Measurements from ENCODE around the gene TGFB1. TPM values are rescaled to one million over a fixed set of nuclear protein-coding genes. Genes with fewer than 3 reads are reported as not detected.

TGFB1 gene
- total RNA-seq, 1 experiment from 2014 or later: 10.4 TPM

DNA sequence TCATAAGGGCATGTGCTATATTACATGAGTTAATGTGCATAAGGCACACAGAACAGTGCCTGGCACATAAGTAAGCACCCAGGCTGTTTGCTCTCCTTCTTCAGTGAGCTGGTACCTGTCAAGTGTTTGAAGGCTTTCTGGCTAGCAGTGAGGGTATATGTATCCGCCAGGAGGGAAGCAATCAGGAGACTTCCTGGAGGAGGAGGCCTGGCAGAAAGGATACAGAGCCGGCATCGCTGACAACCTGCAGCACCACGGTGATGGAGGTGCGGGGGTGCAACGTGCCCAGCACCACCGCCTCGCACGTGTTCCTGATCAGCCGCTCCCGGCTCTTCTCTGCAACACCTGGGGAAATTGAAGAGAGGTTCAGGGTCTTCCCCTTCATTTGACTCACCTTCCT is 37.9 kb upstream of the TGFB1 start:
- ATAC-seq: no peak
- H3K4me1 Mint-ChIP-seq: peaks cover 6% of the 10 kb centered on the region

More for the DNA sequence above, 37.9 kb upstream of the TGFB1 start:
- no peak for DNase-seq (ENCODE audit: low spot score)
- ChIA-PET CTCF (no interaction called here), POLR2A (no interaction called here)
- H3K27ac Mint-ChIP-seq: no peak overlapping the region
- H3K36me3 Mint-ChIP-seq: peaks cover 18% of the 10 kb centered on the region
- TF ChIP-seq CREB1 (CRISPR knock-in tag; IDR thresholded peaks at IDR 0.05): no peak
- no peak for TF ChIP-seq ZNF396 (CRISPR knock-in tag; IDR thresholded peaks at IDR 0.05; ENCODE audit: borderline replicate concordance)
- TF ChIP-seq, protein P1, sequence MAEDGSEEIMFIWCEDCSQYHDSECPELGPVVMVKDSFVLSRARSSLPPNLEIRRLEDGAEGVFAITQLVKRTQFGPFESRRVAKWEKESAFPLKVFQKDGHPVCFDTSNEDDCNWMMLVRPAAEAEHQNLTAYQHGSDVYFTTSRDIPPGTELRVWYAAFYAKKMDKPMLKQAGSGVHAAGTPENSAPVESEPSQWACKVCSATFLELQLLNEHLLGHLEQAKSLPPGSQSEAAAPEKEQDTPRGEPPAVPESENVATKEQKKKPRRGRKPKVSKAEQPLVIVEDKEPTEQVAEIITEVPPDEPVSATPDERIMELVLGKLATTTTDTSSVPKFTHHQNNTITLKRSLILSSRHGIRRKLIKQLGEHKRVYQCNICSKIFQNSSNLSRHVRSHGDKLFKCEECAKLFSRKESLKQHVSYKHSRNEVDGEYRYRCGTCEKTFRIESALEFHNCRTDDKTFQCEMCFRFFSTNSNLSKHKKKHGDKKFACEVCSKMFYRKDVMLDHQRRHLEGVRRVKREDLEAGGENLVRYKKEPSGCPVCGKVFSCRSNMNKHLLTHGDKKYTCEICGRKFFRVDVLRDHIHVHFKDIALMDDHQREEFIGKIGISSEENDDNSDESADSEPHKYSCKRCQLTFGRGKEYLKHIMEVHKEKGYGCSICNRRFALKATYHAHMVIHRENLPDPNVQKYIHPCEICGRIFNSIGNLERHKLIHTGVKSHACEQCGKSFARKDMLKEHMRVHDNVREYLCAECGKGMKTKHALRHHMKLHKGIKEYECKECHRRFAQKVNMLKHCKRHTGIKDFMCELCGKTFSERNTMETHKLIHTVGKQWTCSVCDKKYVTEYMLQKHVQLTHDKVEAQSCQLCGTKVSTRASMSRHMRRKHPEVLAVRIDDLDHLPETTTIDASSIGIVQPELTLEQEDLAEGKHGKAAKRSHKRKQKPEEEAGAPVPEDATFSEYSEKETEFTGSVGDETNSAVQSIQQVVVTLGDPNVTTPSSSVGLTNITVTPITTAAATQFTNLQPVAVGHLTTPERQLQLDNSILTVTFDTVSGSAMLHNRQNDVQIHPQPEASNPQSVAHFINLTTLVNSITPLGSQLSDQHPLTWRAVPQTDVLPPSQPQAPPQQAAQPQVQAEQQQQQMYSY (CRISPR knock-in tag; IDR thresholded peaks at IDR 0.05): no peak
- TF ChIP-seq, protein P2, sequence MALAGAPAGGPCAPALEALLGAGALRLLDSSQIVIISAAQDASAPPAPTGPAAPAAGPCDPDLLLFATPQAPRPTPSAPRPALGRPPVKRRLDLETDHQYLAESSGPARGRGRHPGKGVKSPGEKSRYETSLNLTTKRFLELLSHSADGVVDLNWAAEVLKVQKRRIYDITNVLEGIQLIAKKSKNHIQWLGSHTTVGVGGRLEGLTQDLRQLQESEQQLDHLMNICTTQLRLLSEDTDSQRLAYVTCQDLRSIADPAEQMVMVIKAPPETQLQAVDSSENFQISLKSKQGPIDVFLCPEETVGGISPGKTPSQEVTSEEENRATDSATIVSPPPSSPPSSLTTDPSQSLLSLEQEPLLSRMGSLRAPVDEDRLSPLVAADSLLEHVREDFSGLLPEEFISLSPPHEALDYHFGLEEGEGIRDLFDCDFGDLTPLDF (CRISPR knock-in tag; IDR thresholded peaks at IDR 0.05): no peak
- TF ChIP-seq, protein P3, sequence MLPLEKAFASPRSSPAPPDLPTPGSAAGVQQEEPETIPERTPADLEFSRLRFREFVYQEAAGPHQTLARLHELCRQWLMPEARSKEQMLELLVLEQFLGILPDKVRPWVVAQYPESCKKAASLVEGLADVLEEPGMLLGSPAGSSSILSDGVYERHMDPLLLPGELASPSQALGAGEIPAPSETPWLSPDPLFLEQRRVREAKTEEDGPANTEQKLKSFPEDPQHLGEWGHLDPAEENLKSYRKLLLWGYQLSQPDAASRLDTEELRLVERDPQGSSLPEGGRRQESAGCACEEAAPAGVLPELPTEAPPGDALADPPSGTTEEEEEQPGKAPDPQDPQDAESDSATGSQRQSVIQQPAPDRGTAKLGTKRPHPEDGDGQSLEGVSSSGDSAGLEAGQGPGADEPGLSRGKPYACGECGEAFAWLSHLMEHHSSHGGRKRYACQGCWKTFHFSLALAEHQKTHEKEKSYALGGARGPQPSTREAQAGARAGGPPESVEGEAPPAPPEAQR (CRISPR knock-in tag; IDR thresholded peaks at IDR 0.05): no peak
- TF ChIP-seq, protein P4, sequence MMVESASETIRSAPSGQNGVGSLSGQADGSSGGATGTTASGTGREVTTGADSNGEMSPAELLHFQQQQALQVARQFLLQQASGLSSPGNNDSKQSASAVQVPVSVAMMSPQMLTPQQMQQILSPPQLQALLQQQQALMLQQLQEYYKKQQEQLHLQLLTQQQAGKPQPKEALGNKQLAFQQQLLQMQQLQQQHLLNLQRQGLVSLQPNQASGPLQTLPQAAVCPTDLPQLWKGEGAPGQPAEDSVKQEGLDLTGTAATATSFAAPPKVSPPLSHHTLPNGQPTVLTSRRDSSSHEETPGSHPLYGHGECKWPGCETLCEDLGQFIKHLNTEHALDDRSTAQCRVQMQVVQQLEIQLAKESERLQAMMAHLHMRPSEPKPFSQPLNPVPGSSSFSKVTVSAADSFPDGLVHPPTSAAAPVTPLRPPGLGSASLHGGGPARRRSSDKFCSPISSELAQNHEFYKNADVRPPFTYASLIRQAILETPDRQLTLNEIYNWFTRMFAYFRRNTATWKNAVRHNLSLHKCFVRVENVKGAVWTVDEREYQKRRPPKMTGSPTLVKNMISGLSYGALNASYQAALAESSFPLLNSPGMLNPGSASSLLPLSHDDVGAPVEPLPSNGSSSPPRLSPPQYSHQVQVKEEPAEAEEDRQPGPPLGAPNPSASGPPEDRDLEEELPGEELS (CRISPR knock-in tag; IDR thresholded peaks at IDR 0.05): no peak
- TF ChIP-seq ZNF138 (CRISPR knock-in tag; conservative IDR thresholded peaks at IDR 0.05): no peak
- TF ChIP-seq, protein P5, sequence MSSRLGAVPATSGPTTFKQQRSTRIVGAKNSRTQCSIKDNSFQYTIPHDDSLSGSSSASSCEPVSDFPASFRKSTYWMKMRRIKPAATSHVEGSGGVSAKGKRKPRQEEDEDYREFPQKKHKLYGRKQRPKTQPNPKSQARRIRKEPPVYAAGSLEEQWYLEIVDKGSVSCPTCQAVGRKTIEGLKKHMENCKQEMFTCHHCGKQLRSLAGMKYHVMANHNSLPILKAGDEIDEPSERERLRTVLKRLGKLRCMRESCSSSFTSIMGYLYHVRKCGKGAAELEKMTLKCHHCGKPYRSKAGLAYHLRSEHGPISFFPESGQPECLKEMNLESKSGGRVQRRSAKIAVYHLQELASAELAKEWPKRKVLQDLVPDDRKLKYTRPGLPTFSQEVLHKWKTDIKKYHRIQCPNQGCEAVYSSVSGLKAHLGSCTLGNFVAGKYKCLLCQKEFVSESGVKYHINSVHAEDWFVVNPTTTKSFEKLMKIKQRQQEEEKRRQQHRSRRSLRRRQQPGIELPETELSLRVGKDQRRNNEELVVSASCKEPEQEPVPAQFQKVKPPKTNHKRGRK (CRISPR knock-in tag; IDR thresholded peaks at IDR 0.05; ENCODE audit: borderline replicate concordance): no peak
- TF ChIP-seq, protein P6, sequence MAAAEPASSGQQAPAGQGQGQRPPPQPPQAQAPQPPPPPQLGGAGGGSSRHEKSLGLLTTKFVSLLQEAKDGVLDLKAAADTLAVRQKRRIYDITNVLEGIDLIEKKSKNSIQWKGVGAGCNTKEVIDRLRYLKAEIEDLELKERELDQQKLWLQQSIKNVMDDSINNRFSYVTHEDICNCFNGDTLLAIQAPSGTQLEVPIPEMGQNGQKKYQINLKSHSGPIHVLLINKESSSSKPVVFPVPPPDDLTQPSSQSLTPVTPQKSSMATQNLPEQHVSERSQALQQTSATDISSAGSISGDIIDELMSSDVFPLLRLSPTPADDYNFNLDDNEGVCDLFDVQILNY (CRISPR knock-in tag; IDR thresholded peaks at IDR 0.05): no peak
- no peak for TF ChIP-seq NR1H2 (CRISPR knock-in tag; IDR thresholded peaks at IDR 0.05)
- no peak for TF ChIP-seq NFYB (CRISPR knock-in tag; conservative IDR thresholded peaks at IDR 0.05; ENCODE audit: low read depth)
- TF ChIP-seq ESRRA (CRISPR knock-in tag; IDR thresholded peaks at IDR 0.05; ENCODE audit: borderline replicate concordance): no peak
- TF ChIP-seq TP53 (CRISPR knock-in tag; IDR thresholded peaks at IDR 0.05): no peak
- TF ChIP-seq ZNF671 (CRISPR knock-in tag; IDR thresholded peaks at IDR 0.05): no peak
- no peak for TF ChIP-seq TCF7 (CRISPR knock-in tag; IDR thresholded peaks at IDR 0.05; ENCODE audit: low read depth)
- TF ChIP-seq, protein P7, sequence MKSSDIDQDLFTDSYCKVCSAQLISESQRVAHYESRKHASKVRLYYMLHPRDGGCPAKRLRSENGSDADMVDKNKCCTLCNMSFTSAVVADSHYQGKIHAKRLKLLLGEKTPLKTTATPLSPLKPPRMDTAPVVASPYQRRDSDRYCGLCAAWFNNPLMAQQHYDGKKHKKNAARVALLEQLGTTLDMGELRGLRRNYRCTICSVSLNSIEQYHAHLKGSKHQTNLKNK (CRISPR knock-in tag; IDR thresholded peaks at IDR 0.05): no peak
- H3K27me3 Mint-ChIP-seq (ENCODE audit: low read depth): no peaks in the 10 kb centered on the region
- no peak overlapping the region for H3K4me3 Mint-ChIP-seq
- no peaks in the 10 kb centered on the region for H3K9me3 Mint-ChIP-seq
